ENCODE measurements around the gene P2RX4.

P2RX4 gene

GRCh38 chr12:121184984-121185889 is 24.7 kb upstream of the P2RX4 start:
- DNase-seq, result no peak
- Histone ChIP-seq H3K36me3 (replicated peaks) (no peaks in the 10 kb centered on the region), H3K4me3 (ENCODE audit: low read depth, low read length) (no peak overlapping the region), H3K27ac (no peak overlapping the region), H3K27me3 (replicated peaks) (no peaks in the 10 kb centered on the region)
- TF ChIP-seq, protein P1, sequence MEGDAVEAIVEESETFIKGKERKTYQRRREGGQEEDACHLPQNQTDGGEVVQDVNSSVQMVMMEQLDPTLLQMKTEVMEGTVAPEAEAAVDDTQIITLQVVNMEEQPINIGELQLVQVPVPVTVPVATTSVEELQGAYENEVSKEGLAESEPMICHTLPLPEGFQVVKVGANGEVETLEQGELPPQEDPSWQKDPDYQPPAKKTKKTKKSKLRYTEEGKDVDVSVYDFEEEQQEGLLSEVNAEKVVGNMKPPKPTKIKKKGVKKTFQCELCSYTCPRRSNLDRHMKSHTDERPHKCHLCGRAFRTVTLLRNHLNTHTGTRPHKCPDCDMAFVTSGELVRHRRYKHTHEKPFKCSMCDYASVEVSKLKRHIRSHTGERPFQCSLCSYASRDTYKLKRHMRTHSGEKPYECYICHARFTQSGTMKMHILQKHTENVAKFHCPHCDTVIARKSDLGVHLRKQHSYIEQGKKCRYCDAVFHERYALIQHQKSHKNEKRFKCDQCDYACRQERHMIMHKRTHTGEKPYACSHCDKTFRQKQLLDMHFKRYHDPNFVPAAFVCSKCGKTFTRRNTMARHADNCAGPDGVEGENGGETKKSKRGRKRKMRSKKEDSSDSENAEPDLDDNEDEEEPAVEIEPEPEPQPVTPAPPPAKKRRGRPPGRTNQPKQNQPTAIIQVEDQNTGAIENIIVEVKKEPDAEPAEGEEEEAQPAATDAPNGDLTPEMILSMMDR (IDR thresholded peaks at IDR 0.05; ENCODE audit: low read depth, low read length, missing control alignments), result no peak
- in situ Hi-C loops (cut with HindIII; ENCODE audit: low pct_ligation_motif_present, low sequenced_read_pairs), result no loop called here

DNA sequence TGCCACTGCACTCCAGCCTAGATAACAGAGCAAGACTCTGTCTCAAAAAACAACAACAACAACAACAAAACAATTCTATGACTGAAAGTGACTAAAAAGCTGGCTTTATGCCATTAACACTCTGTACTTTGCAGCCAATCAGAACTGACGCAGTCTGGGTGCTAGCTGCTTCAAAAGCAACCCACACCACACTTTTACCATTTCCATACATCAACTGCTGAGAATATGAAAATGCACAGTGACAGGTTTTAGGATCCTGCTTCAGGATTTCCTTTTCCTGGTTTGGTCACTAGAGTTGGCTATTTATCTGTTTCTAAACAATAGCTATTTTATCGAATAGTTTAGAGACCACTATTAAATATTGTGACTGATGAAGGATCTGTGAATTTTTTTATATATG is 23.1 kb upstream of the P2RX4 start:
- Histone ChIP-seq H3K4me3 (ENCODE audit: low read depth, low read length) (no peak overlapping the region), H3K27me3 (replicated peaks) (no peaks in the 10 kb centered on the region), H3K36me3 (replicated peaks) (no peaks in the 10 kb centered on the region), H3K27ac (no peak overlapping the region)
- in situ Hi-C loops (cut with HindIII; ENCODE audit: low pct_ligation_motif_present, low sequenced_read_pairs), result no loop called here
- no peak for DNase-seq
- TF ChIP-seq, protein P1 (IDR thresholded peaks at IDR 0.05; ENCODE audit: low read depth, low read length, missing control alignments), result no peak

GRCh38 chr12:121187501-121187900 is 22.4 kb upstream of the P2RX4 start:
- DNase-seq, result no peak
- no peaks in the 10 kb centered on the region for H3K36me3 ChIP-seq (replicated peaks)

GRCh38 chr12:121188227-121188626 is 21.7 kb upstream of the P2RX4 start:
- no peak overlapping the region for H3K27ac ChIP-seq
- no peak for DNase-seq
- TF ChIP-seq, protein P1 (IDR thresholded peaks at IDR 0.05; ENCODE audit: low read depth, low read length, missing control alignments), result no peak
- H3K27me3 ChIP-seq (replicated peaks), result no peaks in the 10 kb centered on the region
- H3K36me3 ChIP-seq (replicated peaks), result no peaks in the 10 kb centered on the region
- in situ Hi-C loops (cut with HindIII; ENCODE audit: low pct_ligation_motif_present, low sequenced_read_pairs), result no loop called here
- no peak overlapping the region for H3K4me3 ChIP-seq (ENCODE audit: low read depth, low read length)

More at GRCh38 chr12:121187501-121187900, 22.4 kb upstream of the P2RX4 start:
- Histone ChIP-seq H3K27ac (peak overlapping the region; percentile 24), H3K27me3 (replicated peaks) (no peaks in the 10 kb centered on the region), H3K4me3 (ENCODE audit: low read depth, low read length) (no peak overlapping the region)
- in situ Hi-C loops (cut with HindIII; ENCODE audit: low pct_ligation_motif_present, low sequenced_read_pairs), result no loop called here
- TF ChIP-seq, protein P1 (IDR thresholded peaks at IDR 0.05; ENCODE audit: low read depth, low read length, missing control alignments), result no peak

- TF ChIP-seq, protein P1 (IDR thresholded peaks at IDR 0.05; ENCODE audit: low read depth, low read length, missing control alignments), result no peak
- H3K4me3 ChIP-seq (ENCODE audit: low read depth, low read length), result no peak overlapping the region
- peak overlapping the region; percentile 69 for H3K27ac ChIP-seq
- DNase-seq, result peak; percentile 55
- in situ Hi-C loops (cut with HindIII; ENCODE audit: low pct_ligation_motif_present, low sequenced_read_pairs), result no loop called here
- H3K27me3 ChIP-seq (replicated peaks), result no peaks in the 10 kb centered on the region
- no peaks in the 10 kb centered on the region for H3K36me3 ChIP-seq (replicated peaks)
Measured at GRCh38 chr12:121189131-121189530, 20.8 kb upstream of the P2RX4 start.

Data from brain microvascular endothelial cell (primary cell).